Activated CD8-positive, alpha-beta T cell treated with anti-CD3 and anti-CD28 coated beads for 36 hours (primary cell): ENCODE measurements around the gene KCNIP3. TPM values are rescaled to one million over a fixed set of nuclear protein-coding genes. Genes with fewer than 3 reads are reported as not detected.

ENCODE experiments used
- ATAC-seq: fragments of 200-7000 bp; cut with Tn5 transposase; one replicate; pipeline ENCODE4 v1.10.0; 2021; ENCODE audit warnings: mild to moderate bottlenecking, moderate library complexity
- CTCF ChIA-PET: fragments of 350-600 bp; sonication (Branson Sonifier 250); formaldehyde crosslinking; loops from one replicate; lab custom pipeline; 2021; ENCODE audit warnings: antibody characterized with exemption; lab: Charles Lee
- POLR2A ChIA-PET: fragments of 350-600 bp; sonication (Branson Sonifier 250); formaldehyde crosslinking; loops from one replicate; lab custom pipeline; 2021; ENCODE audit warnings: antibody characterized with exemption; lab: Charles Lee
- DNase-seq: peaks from one replicate; pipeline ENCODE4 v3.0.0-alpha.2; 2020
- H3K27ac Mint-ChIP-seq: one replicate; pipeline ENCODE4 v1.8.0; 2021; ENCODE audit warnings: mild to moderate bottlenecking, mixed read lengths
- H3K27me3 Mint-ChIP-seq: one replicate; pipeline ENCODE4 v1.8.0; 2021; ENCODE audit warnings: mixed read lengths
- H3K36me3 Mint-ChIP-seq: one replicate; pipeline ENCODE4 v1.8.0; 2021; ENCODE audit warnings: low read depth, mixed read lengths
- H3K4me1 Mint-ChIP-seq: one replicate; pipeline ENCODE4 v1.8.0; 2021; ENCODE audit warnings: low read depth, mixed read lengths
- H3K4me3 Mint-ChIP-seq: one replicate; pipeline ENCODE4 v1.8.0; 2021; ENCODE audit warnings: mild to moderate bottlenecking, moderate library complexity, mixed read lengths
- H3K9me3 Mint-ChIP-seq: one replicate; pipeline ENCODE4 v1.8.0; 2021; ENCODE audit warnings: mixed read lengths
- CTCF ChIP-seq: fragments of 200-600 bp; IDR thresholded peaks from one replicate; pipeline ENCODE4 v1.8.0; 2022; ENCODE audit warnings: antibody characterized with exemption, mild to moderate bottlenecking
- intact Hi-C: fragments of 100-400 bp; cut with micrococcal nuclease; formaldehyde crosslinking; loops from one replicate; pipeline ENCODE4 v1.10.0; 2022
- total RNA-seq, 2 experiments: library from RNA; stranded (reverse); gene quantifications; one replicate each; pipeline ENCODE4 v1.2.3, GENCODE V29; 2021

The KCNIP3 gene
- total RNA-seq, 2 experiments from 2014 or later, result not detected

- TF ChIP-seq CTCF, result no peak
- no peaks in the 10 kb centered on the region for H3K9me3 Mint-ChIP-seq
- DNase-seq (no peak), ATAC-seq (no peak)
- no peak overlapping the region for H3K27ac Mint-ChIP-seq
- no peaks in the 10 kb centered on the region for H3K4me1 Mint-ChIP-seq
- CTCF ChIA-PET, result no interaction called here
- H3K27me3 Mint-ChIP-seq, result no peaks in the 10 kb centered on the region
- H3K36me3 Mint-ChIP-seq, result no peaks in the 10 kb centered on the region
- intact Hi-C loops, result no loop called here
- POLR2A ChIA-PET, result no interaction called here
- H3K4me3 Mint-ChIP-seq, result no peak overlapping the region
Observed at GRCh38 chr2:95325026-95325425, 27.9 kb downstream of the KCNIP3 start.

- no peaks in the 10 kb centered on the region for H3K9me3 Mint-ChIP-seq
- no peak for TF ChIP-seq CTCF
- no peaks in the 10 kb centered on the region for H3K36me3 Mint-ChIP-seq
- H3K4me1 Mint-ChIP-seq, result no peaks in the 10 kb centered on the region
- intact Hi-C loops, result no loop called here
- no peak overlapping the region for H3K4me3 Mint-ChIP-seq
- ChIA-PET POLR2A (no interaction called here), CTCF (no interaction called here)
- DNase-seq, result no peak
- H3K27ac Mint-ChIP-seq, result no peak overlapping the region
- H3K27me3 Mint-ChIP-seq, result no peaks in the 10 kb centered on the region
- ATAC-seq, result no peak
Observed at GRCh38 chr2:95325590-95326432, 28.7 kb downstream of the KCNIP3 start.

- no peak for ATAC-seq
- Mint-ChIP-seq H3K27me3 (no peaks in the 10 kb centered on the region), H3K4me3 (no peak overlapping the region), H3K36me3 (no peaks in the 10 kb centered on the region), H3K9me3 (no peaks in the 10 kb centered on the region), H3K4me1 (no peaks in the 10 kb centered on the region), H3K27ac (no peak overlapping the region)
- CTCF ChIA-PET, result no interaction called here
- no peak for DNase-seq
- TF ChIP-seq CTCF, result no peak
- POLR2A ChIA-PET, result no interaction called here
- intact Hi-C loops, result no loop called here
Observed at GRCh38 chr2:95326433-95327140, 29.4 kb downstream of the KCNIP3 start.

GRCh38 chr2:95327861-95328260, 30.7 kb downstream of the KCNIP3 start:
- Mint-ChIP-seq H3K36me3 (no peaks in the 10 kb centered on the region), H3K9me3 (no peaks in the 10 kb centered on the region), H3K27me3 (no peaks in the 10 kb centered on the region), H3K4me3 (no peak overlapping the region), H3K4me1 (no peaks in the 10 kb centered on the region), H3K27ac (no peak overlapping the region)
- ATAC-seq (no peak), DNase-seq (no peak)
- ChIA-PET CTCF (no interaction called here), POLR2A (no interaction called here)
- no peak for TF ChIP-seq CTCF
- intact Hi-C loops, result no loop called here
